OCI-LY3 (cell line): Measurements from ENCODE around the gene LRRC14B.

ENCODE experiments used
- H2AFZ ChIP-seq: fragments of 200-600, 300-600 bp; shearing (Covaris generic); 2 replicates; pipeline ENCODE4 v1.6.0; 2014; ENCODE audit warnings: antibody characterized with exemption, low read depth, low read length
- H3K27ac ChIP-seq: fragments of 200-600, 300-600 bp; sonication (generic); 2 replicates; pipeline ENCODE4 v1.5.1; 2014; ENCODE audit warnings: mild to moderate bottlenecking, low read length, moderate library complexity, mixed read lengths
- H3K27me3 ChIP-seq: fragments of 200-600, 300-600 bp; sonication (generic); 2 replicates; pipeline ENCODE4 v1.6.1; 2014; ENCODE audit warnings: low read depth, low read length, mixed read lengths
- H3K36me3 ChIP-seq: fragments of 200-600, 300-600 bp; sonication (generic); replicated peaks from 2 replicates; pipeline ENCODE3; 2014; ENCODE audit warnings: low read depth, low read length, mixed read lengths
- H3K4me1 ChIP-seq: fragments of 300-600, 200-600 bp; sonication (generic); 2 replicates; pipeline ENCODE4 v1.6.1; 2014; ENCODE audit warnings: low read length, mixed read lengths
- H3K4me2 ChIP-seq: fragments of 200-600, 300-600 bp; sonication (generic); 2 replicates; pipeline ENCODE4 v1.6.1; 2014; ENCODE audit warnings: low read length, mixed read lengths
- H3K4me3 ChIP-seq: fragments of 300-600, 200-600 bp; sonication (generic); 2 replicates; pipeline ENCODE4 v1.5.1; 2014; ENCODE audit warnings: antibody characterized with exemption, mild to moderate bottlenecking, low read length, moderate library complexity
- H3K79me2 ChIP-seq: fragments of 300-600, 200-600 bp; shearing (Covaris generic); 2 replicates; pipeline ENCODE4 v1.6.1; 2014; ENCODE audit warnings: mild to moderate bottlenecking, low read length, mixed read lengths
- H3K9ac ChIP-seq: fragments of 300-600, 200-600 bp; shearing (Covaris generic); 2 replicates; pipeline ENCODE4 v1.6.0; 2014; ENCODE audit warnings: mild to moderate bottlenecking, low read length, moderate library complexity
- H3K9me3 ChIP-seq: fragments of 200-600, 300-600 bp; shearing (Covaris generic); 2 replicates; pipeline ENCODE4 v1.6.1; 2014; ENCODE audit warnings: low read length, mixed read lengths; ENCODE audit not compliant: insufficient read depth
- H4K20me1 ChIP-seq: fragments of 200-600, 300-600 bp; sonication (generic); 2 replicates; pipeline ENCODE4 v1.6.1; 2016; ENCODE audit warnings: low read length, mixed read lengths; ENCODE audit not compliant: insufficient read depth
- EZH2phosphoT487 ChIP-seq: fragments of 200-600 bp; shearing (Covaris generic); IDR thresholded peaks from 2 replicates; pipeline ENCODE4 v1.6.1; 2018; ENCODE audit warnings: antibody characterized with exemption, mixed run types, low read depth
- TF ChIP-seq, protein P1 (sequence below): fragments of 200-600, 300-600 bp; sonication (generic); IDR thresholded peaks from 2 replicates; pipeline ENCODE4 v1.5.1; 2014; ENCODE audit warnings: antibody characterized with exemption, low read length, low read depth

LRRC14B gene

DNA sequence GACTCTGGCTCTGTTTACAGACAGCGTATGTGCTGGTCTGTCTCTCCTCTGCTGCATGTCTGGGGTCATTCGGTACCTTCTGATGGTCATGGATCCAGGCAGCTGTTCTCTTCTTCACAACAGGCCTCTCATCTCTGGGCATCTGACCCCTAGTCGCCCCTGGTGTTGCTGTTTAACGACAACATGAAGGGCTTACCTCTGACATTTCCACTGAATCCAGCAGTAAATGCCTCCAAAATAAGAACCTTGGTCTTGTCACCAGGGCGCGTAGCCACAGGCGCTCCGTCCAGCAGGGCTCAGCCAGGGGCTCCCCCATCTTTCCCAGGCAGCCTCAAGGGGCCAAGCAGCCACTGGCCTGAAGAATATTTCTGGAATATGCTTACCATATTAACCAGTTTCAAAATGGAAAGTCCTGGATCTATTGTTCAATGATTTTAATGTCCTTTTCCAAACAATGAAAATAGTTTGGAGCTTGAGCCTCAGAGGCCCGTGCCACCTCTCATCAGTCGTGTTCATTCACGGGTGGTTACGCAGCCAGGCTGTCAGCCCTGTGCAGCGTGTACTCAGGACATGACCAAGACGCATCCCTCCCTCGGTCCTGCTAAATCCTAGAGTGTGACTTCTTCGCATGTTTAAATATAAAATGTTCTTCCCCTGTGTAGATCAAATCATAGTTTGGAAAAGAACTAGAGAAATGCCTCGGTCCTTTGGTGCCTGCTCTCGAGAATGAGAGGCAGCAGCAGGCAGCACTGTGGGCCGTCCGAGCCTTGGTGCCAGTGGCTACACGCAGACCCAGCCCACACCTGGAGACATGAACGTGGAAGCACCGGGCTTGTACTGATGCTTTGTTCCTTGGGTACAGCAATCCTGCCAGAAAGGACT, 30.1 kb upstream of the LRRC14B start:
- Histone ChIP-seq H3K36me3 (no peaks in the 10 kb centered on the region), H3K4me2 (no peak overlapping the region)
- no peak for TF ChIP-seq EZH2phosphoT487
- TF ChIP-seq, protein P1, sequence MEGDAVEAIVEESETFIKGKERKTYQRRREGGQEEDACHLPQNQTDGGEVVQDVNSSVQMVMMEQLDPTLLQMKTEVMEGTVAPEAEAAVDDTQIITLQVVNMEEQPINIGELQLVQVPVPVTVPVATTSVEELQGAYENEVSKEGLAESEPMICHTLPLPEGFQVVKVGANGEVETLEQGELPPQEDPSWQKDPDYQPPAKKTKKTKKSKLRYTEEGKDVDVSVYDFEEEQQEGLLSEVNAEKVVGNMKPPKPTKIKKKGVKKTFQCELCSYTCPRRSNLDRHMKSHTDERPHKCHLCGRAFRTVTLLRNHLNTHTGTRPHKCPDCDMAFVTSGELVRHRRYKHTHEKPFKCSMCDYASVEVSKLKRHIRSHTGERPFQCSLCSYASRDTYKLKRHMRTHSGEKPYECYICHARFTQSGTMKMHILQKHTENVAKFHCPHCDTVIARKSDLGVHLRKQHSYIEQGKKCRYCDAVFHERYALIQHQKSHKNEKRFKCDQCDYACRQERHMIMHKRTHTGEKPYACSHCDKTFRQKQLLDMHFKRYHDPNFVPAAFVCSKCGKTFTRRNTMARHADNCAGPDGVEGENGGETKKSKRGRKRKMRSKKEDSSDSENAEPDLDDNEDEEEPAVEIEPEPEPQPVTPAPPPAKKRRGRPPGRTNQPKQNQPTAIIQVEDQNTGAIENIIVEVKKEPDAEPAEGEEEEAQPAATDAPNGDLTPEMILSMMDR, result no peak

DNA sequence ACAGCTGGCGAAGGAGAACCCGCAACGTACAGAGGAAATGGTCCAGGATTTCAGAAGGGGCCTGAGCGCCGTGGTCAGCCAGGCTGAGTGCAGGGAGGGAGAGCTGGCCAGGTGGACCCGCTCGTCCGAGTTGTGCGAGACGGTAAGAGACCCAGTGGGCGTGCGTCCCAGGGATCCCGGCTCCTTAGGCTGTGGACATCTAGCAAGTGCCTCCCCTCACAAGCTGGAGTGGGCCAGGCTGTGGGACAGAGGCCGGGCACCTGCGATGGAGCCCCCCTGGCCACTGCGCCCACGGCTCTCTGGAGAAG, 29.5 kb upstream of the LRRC14B start:
- Histone ChIP-seq H4K20me1 (no peaks in the 10 kb centered on the region), H3K4me1 (no peaks in the 10 kb centered on the region), H3K4me2 (no peak overlapping the region), H3K36me3 (no peaks in the 10 kb centered on the region), H3K9me3 (no peaks in the 10 kb centered on the region), H3K9ac (no peak overlapping the region), H3K27me3 (no peaks in the 10 kb centered on the region), H3K27ac (no peak overlapping the region), H2AFZ (no peak overlapping the region), H3K79me2 (no peaks in the 10 kb centered on the region), H3K4me3 (no peak overlapping the region)
- TF ChIP-seq, protein P1, result no peak

More for the DNA sequence above, 30.1 kb upstream of the LRRC14B start:
- H3K79me2 ChIP-seq, result no peaks in the 10 kb centered on the region
- H2AFZ ChIP-seq, result no peak overlapping the region
- H3K27me3 ChIP-seq, result no peaks in the 10 kb centered on the region
- no peak overlapping the region for H3K27ac ChIP-seq
- no peaks in the 10 kb centered on the region for H4K20me1 ChIP-seq
- H3K9me3 ChIP-seq, result no peaks in the 10 kb centered on the region
- H3K4me3 ChIP-seq, result no peak overlapping the region
- no peaks in the 10 kb centered on the region for H3K4me1 ChIP-seq
- no peak overlapping the region for H3K9ac ChIP-seq

DNA sequence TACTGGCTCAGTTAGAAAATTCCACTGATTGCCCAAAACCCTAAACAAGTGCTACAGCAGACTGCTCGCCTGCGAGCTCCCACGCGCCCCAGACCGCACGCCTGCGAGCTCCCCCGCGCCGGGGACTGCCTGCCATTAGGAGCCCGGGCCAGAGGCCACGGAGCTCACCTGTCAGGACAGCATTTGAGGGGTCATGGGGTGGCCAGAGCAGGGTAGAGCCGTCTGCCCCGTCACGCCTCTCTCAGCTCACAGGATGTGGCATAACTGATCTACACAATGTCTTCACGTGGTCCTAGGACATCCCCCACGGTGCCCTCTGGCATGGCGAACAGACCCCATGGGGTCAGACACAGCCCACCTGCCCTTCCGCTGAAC, 29.1 kb upstream of the LRRC14B start:
- Histone ChIP-seq H3K36me3 (no peaks in the 10 kb centered on the region), H3K4me1 (no peaks in the 10 kb centered on the region), H3K79me2 (no peaks in the 10 kb centered on the region), H3K27ac (no peak overlapping the region), H3K9ac (no peak overlapping the region), H3K27me3 (no peaks in the 10 kb centered on the region), H3K4me3 (no peak overlapping the region), H3K9me3 (no peaks in the 10 kb centered on the region), H4K20me1 (no peaks in the 10 kb centered on the region), H3K4me2 (no peak overlapping the region), H2AFZ (no peak overlapping the region)
- TF ChIP-seq EZH2phosphoT487, result no peak
- TF ChIP-seq, protein P1, result no peak

DNA sequence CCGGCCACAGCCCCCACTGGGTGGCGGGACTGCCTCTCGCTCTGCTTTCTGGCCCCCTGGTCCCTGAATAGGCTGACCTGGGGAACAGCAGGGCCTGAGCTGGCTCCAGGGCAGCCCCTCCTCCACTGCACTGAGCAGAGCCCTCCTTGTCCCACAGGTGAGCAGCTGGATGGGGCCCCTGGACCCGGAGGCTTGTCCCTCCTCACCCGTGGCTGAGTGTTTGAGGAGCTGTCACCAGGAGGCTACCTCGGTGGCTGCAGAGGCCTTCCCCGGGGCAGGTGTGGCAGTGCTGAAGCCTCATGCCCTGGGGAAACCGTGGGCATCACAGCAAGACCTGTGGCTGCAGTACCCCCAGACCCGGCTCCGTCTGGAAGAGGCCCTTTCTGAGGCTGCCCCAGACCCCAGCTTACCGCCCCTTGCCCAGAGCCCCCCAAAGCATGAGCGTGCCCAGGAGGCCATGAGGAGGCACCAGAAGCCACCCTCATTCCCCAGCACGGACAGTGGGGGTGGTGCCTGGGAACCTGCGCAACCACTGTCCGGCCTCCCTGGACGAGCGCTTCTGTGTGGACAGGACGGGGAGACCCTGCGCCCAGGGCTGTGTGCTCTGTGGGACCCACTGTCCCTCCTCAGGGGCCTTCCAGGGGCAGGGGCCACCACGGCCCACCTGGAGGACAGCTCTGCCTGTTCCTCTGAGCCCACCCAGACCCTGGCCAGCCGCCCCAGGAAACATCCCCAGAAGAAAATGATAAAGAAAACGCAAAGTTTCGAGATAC, 28.5 kb upstream of the LRRC14B start:
- Histone ChIP-seq H3K27me3 (no peaks in the 10 kb centered on the region), H3K9ac (no peak overlapping the region), H3K4me3 (no peak overlapping the region), H3K4me2 (no peak overlapping the region), H3K4me1 (no peaks in the 10 kb centered on the region), H3K36me3 (no peaks in the 10 kb centered on the region), H3K9me3 (no peaks in the 10 kb centered on the region), H4K20me1 (no peaks in the 10 kb centered on the region), H3K27ac (no peak overlapping the region), H3K79me2 (no peaks in the 10 kb centered on the region), H2AFZ (no peak overlapping the region)
- TF ChIP-seq, protein P1, result no peak
- no peak for TF ChIP-seq EZH2phosphoT487
